ENCODE data around the gene LRP5.

Gene LRP5

GRCh38 chr11:68374531-68374930, 62.1 kb downstream of the LRP5 start:
- H3K27ac ChIP-seq = no peak overlapping the region
- no peaks in the 10 kb centered on the region for H3K9me3 ChIP-seq
- no peak for TF ChIP-seq CTCF (IDR thresholded peaks at IDR 0.05)
- peaks cover 55% of the 10 kb centered on the region for H3K27me3 ChIP-seq
- H3K4me1 ChIP-seq (ENCODE audit: control insufficient read depth in 1 of 2, insufficient read depth in 1 of 2, low read depth in 1 of 2, low read length in 1 of 2) = no peaks in the 10 kb centered on the region
- no peaks in the 10 kb centered on the region for H3K36me3 ChIP-seq
- H3K4me3 ChIP-seq (ENCODE audit: low read depth in 1 of 2, low read length in 1 of 2) = no peak overlapping the region

- Histone ChIP-seq H3K4me3 (ENCODE audit: low read depth in 1 of 2, low read length in 1 of 2) (no peak overlapping the region), H3K4me1 (ENCODE audit: control insufficient read depth in 1 of 2, insufficient read depth in 1 of 2, low read depth in 1 of 2, low read length in 1 of 2) (peaks cover 2 to 3% of the 10 kb centered on the region in 2 experiments), H3K9me3 (no peaks in the 10 kb centered on the region), H3K27me3 (peaks cover 64% of the 10 kb centered on the region), H3K36me3 (no peaks in the 10 kb centered on the region), H3K27ac (no peak overlapping the region)
- TF ChIP-seq CTCF (IDR thresholded peaks at IDR 0.05) = no peak
Observed at GRCh38 chr11:68375337-68375736, 62.9 kb downstream of the LRP5 start.

GRCh38 chr11:68375766-68376165, 63.4 kb downstream of the LRP5 start:
- Histone ChIP-seq H3K27ac (no peak overlapping the region), H3K27me3 (peaks cover 65% of the 10 kb centered on the region), H3K4me1 (ENCODE audit: control insufficient read depth in 1 of 2, insufficient read depth in 1 of 2, low read depth in 1 of 2, low read length in 1 of 2) (peaks cover 5 to 6% of the 10 kb centered on the region in 2 experiments), H3K4me3 (ENCODE audit: low read depth in 1 of 2, low read length in 1 of 2) (no peak overlapping the region), H3K9me3 (no peaks in the 10 kb centered on the region), H3K36me3 (no peaks in the 10 kb centered on the region)
- TF ChIP-seq CTCF (IDR thresholded peaks at IDR 0.05) = no peak

DNA sequence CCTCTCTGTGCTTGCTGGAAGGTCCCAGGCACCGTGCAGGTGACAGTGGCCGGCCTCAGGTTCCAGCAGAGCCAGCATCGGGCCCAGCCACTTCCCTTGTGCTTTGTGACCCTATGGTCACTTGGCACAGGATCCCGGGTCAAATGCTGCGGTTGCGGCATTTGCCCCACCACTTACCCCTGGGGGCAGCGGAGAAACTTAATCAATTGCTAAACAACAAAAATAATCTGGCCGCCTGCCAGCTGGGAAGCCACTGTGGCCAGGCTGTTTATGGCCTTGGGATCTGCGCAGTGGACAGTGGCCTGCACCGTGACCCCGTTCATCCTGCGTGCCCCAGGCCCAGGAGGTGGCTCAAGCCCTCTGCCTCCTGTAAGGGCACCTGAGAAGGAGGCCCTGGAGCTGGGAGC, 65.0 kb downstream of the LRP5 start:
- Histone ChIP-seq H3K4me3 (ENCODE audit: low read depth in 1 of 2, low read length in 1 of 2) (no peak overlapping the region), H3K27me3 (peaks cover 63% of the 10 kb centered on the region), H3K36me3 (no peaks in the 10 kb centered on the region), H3K9me3 (no peaks in the 10 kb centered on the region), H3K27ac (no peak overlapping the region), H3K4me1 (ENCODE audit: control insufficient read depth in 1 of 2, insufficient read depth in 1 of 2, low read depth in 1 of 2, low read length in 1 of 2) (peaks cover 5 to 6% of the 10 kb centered on the region in 2 experiments)
- TF ChIP-seq CTCF (IDR thresholded peaks at IDR 0.05) = no peak

DNA sequence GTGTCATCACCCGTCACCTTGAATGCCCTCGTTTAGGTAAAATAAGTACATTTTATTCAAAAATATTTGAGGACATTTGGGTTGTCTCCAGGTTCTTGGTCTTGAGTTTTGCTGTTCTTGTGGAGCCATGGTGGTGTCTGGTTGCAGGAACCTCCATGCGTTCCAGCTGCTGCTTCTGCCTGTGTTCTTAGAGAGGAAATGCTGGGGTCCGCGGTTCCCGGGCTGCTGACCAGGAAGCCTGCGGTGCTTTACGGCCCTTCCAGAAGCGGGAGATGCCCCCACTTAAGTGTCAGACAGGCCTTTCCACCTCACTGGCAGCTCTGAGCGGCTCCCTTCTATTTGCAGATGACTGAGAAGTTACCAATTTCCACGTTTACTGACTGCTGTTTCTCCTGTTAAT, 66.8 kb downstream of the LRP5 start:
- TF ChIP-seq CTCF (IDR thresholded peaks at IDR 0.05) = no peak
- H3K4me3 ChIP-seq (ENCODE audit: low read depth in 1 of 2, low read length in 1 of 2) = no peak overlapping the region
- no peak overlapping the region for H3K27ac ChIP-seq
- no peaks in the 10 kb centered on the region for H3K9me3 ChIP-seq
- peaks cover 5 to 6% of the 10 kb centered on the region in 2 experiments for H3K4me1 ChIP-seq (ENCODE audit: control insufficient read depth in 1 of 2, insufficient read depth in 1 of 2, low read depth in 1 of 2, low read length in 1 of 2)
- H3K36me3 ChIP-seq = no peaks in the 10 kb centered on the region
- H3K27me3 ChIP-seq = peaks cover 45% of the 10 kb centered on the region
